ENCODE results near the gene DOK6. TPM values are rescaled to one million over a fixed set of nuclear protein-coding genes. Genes with fewer than 3 reads are reported as not detected.

The DOK6 gene
- total RNA-seq, 1 donor from 2014 or later, result 0.06 TPM

- no peak for DNase-seq (ENCODE audit: low read depth)
- no peak for TF ChIP-seq CTCF (conservative IDR thresholded peaks at IDR 0.05; ENCODE audit: low read depth, low read length)
- H3K4me3 ChIP-seq (ENCODE audit: low read depth, low read length), result no peak overlapping the region
Measured at GRCh38 chr18:69597561-69597960, 196.9 kb downstream of the DOK6 start.

- no peak for TF ChIP-seq CTCF (conservative IDR thresholded peaks at IDR 0.05; ENCODE audit: low read depth, low read length)
- no peak for DNase-seq (ENCODE audit: low read depth)
- H3K4me3 ChIP-seq (ENCODE audit: low read depth, low read length), result no peak overlapping the region
Measured at GRCh38 chr18:69599377-69599776, 198.7 kb downstream of the DOK6 start.

GRCh38 chr18:69612242-69612641 lies 211.6 kb downstream of the DOK6 start:
- DNase-seq (ENCODE audit: low read depth), result no peak
- no peak overlapping the region for H3K4me3 ChIP-seq (ENCODE audit: low read depth, low read length)
- no peak for TF ChIP-seq CTCF (conservative IDR thresholded peaks at IDR 0.05; ENCODE audit: low read depth, low read length)

- TF ChIP-seq CTCF (conservative IDR thresholded peaks at IDR 0.05; ENCODE audit: low read depth, low read length), result no peak
- no peak for DNase-seq (ENCODE audit: low read depth)
- H3K4me3 ChIP-seq (ENCODE audit: low read depth, low read length), result no peak overlapping the region
Measured at GRCh38 chr18:69616114-69616513, 215.4 kb downstream of the DOK6 start.

GRCh38 chr18:69617408-69617807 lies 216.7 kb downstream of the DOK6 start:
- TF ChIP-seq CTCF (conservative IDR thresholded peaks at IDR 0.05; ENCODE audit: low read depth, low read length), result no peak
- DNase-seq (ENCODE audit: low read depth), result no peak
- no peak overlapping the region for H3K4me3 ChIP-seq (ENCODE audit: low read depth, low read length)

- H3K4me3 ChIP-seq (ENCODE audit: low read depth, low read length), result no peak overlapping the region
- TF ChIP-seq CTCF (conservative IDR thresholded peaks at IDR 0.05; ENCODE audit: low read depth, low read length), result no peak
- DNase-seq (ENCODE audit: low read depth), result peak; percentile 7
Measured at GRCh38 chr18:69617888-69618287, 217.2 kb downstream of the DOK6 start.

GRCh38 chr18:69622184-69622583 lies 221.5 kb downstream of the DOK6 start:
- no peak for TF ChIP-seq CTCF (conservative IDR thresholded peaks at IDR 0.05; ENCODE audit: low read depth, low read length)
- DNase-seq (ENCODE audit: low read depth), result no peak
- no peak overlapping the region for H3K4me3 ChIP-seq (ENCODE audit: low read depth, low read length)
